HL-60/S4 treated with retinoic acid at 250 ng/mL for 4 days and 3 days (cell line): ENCODE results near the gene GABRA6.
"Not testable (repeated sequence)": the region's sequence is repeated elsewhere in the genome, so short reads cannot be mapped to it uniquely, and the experiment has no call there.

Experiments
- in situ Hi-C: fragments of 300-500 bp; cut with MboI; formaldehyde crosslinking; loops from 2 replicates; pipeline ENCODE4 v1.7.0; 2022; ENCODE audit warnings: low sequenced_read_pairs

The GABRA6 gene

GRCh38 chr5:161685461-161685860 is at the start of gene GABRA6:
GABRA6 (plus strand) TSS chr5:161685721; CDS start chr5:161685990, 269 bp downstream.
- in situ Hi-C loops, result no loop called here

- in situ Hi-C loops, result no loop called here
These were observed 47.9 kb upstream of the GABRA6 start for GRCh38 chr5:161637591-161637990.

- in situ Hi-C loops, result no loop called here
These were observed 44.1 kb upstream of the GABRA6 start for GRCh38 chr5:161641444-161641843.

- in situ Hi-C loops, result no loop called here
These were observed 40.3 kb upstream of the GABRA6 start for GRCh38 chr5:161645264-161645663.

- in situ Hi-C loops, result not testable (repeated sequence)
These were observed 33.6 kb upstream of the GABRA6 start for GRCh38 chr5:161651926-161652325.

- in situ Hi-C loops, result no loop called here
These were observed 24.7 kb upstream of the GABRA6 start for GRCh38 chr5:161660806-161661205.

GRCh38 chr5:161663431-161663830 is 22.1 kb upstream of the GABRA6 start:
- in situ Hi-C loops, result no loop called here

GRCh38 chr5:161676103-161676502 is 9.4 kb upstream of the GABRA6 start:
- in situ Hi-C loops, result no loop called here

GRCh38 chr5:161686149-161686548 is 628 bp downstream of the GABRA6 start:
- in situ Hi-C loops, result no loop called here

GRCh38 chr5:161686881-161687280 is 1.4 kb downstream of the GABRA6 start:
- in situ Hi-C loops, result no loop called here

- in situ Hi-C loops, result no loop called here
These were observed 1.8 kb downstream of the GABRA6 start for GRCh38 chr5:161687316-161687715.

- in situ Hi-C loops, result no loop called here
These were observed 6.4 kb downstream of the GABRA6 start for GRCh38 chr5:161691911-161692310.

- in situ Hi-C loops, result no loop called here
These were observed 11.5 kb downstream of the GABRA6 start for GRCh38 chr5:161697001-161697400.

GRCh38 chr5:161700065-161700464 is 14.5 kb downstream of the GABRA6 start:
- in situ Hi-C loops, result no loop called here

GRCh38 chr5:161703528-161703927 is 18.0 kb downstream of the GABRA6 start:
- in situ Hi-C loops, result no loop called here

- in situ Hi-C loops, result no loop called here
These were observed 21.9 kb downstream of the GABRA6 start for GRCh38 chr5:161707382-161707781.

- in situ Hi-C loops, result no loop called here
These were observed 23.7 kb downstream of the GABRA6 start for GRCh38 chr5:161709239-161709638.

GRCh38 chr5:161713042-161713441 is 27.5 kb downstream of the GABRA6 start:
- in situ Hi-C loops, result no loop called here

- in situ Hi-C loops, result no loop called here
These were observed 33.6 kb downstream of the GABRA6 start for GRCh38 chr5:161719157-161719556.

GRCh38 chr5:161720460-161720859 is 34.9 kb downstream of the GABRA6 start:
- in situ Hi-C loops, result no loop called here

- in situ Hi-C loops, result no loop called here
These were observed 49.2 kb downstream of the GABRA6 start for GRCh38 chr5:161734741-161735140.

GRCh38 chr5:161740433-161740832 is 54.9 kb downstream of the GABRA6 start:
- in situ Hi-C loops, result no loop called here

- in situ Hi-C loops, result no loop called here
These were observed 58.8 kb downstream of the GABRA6 start for GRCh38 chr5:161744276-161744675.

- in situ Hi-C loops, result no loop called here
These were observed 59.9 kb downstream of the GABRA6 start for GRCh38 chr5:161745392-161745791.
